Stimulated activated CD4-positive, alpha-beta T cell treated with anti-CD3 and anti-CD28 coated beads, Interleukin-1b, Interleukin-23, amount 100 ng/mL, for 48 hours (primary cell): ENCODE data around the gene PIP4P1.

Experiments
- DNase-seq: peaks from one replicate; pipeline ENCODE4 v3.0.0-alpha.2; 2020

PIP4P1 gene

DNA sequence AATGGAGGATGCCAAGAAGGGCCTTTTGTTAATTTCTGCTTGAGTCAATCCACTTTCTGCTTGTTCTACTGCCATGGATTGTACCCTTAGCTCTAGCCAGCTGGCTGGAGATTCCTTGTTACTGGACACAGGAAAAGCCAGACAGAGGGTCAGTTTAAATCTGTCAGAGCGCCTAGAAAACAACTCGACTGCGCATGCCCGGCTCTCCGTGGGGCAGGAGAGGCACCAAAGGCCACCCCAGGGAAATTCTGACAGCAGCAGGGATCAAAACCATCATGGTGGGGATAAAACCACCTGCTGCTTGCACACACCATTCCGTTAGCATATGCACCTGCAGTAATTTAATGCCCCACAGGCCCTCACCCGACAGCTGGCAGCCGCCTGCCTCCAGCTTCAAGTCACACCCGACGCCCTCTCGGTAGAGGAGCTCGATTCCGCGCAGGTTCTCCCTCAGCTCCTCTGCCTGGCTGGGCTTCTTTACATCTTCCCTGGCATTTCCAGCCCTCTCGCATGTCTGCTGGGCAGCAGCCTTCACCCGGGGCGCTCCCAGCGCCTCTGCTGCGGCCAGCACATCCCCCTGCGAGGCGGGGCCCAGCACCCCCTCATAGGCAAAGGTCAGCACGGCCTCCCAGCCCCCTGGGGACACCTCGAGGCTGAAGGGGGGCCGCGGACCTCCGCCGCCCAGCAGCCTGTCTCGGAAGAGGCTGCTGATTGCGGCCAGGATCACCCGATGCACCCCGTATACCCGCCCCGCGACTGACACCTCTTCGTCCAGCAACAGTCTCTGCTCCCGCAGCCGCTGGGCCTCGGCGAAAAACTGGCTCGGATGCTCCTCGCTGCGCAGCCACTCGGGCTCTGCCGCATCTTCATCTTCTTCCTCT, 26.3 kb downstream of the PIP4P1 start:
- DNase-seq, result no peak

DNA sequence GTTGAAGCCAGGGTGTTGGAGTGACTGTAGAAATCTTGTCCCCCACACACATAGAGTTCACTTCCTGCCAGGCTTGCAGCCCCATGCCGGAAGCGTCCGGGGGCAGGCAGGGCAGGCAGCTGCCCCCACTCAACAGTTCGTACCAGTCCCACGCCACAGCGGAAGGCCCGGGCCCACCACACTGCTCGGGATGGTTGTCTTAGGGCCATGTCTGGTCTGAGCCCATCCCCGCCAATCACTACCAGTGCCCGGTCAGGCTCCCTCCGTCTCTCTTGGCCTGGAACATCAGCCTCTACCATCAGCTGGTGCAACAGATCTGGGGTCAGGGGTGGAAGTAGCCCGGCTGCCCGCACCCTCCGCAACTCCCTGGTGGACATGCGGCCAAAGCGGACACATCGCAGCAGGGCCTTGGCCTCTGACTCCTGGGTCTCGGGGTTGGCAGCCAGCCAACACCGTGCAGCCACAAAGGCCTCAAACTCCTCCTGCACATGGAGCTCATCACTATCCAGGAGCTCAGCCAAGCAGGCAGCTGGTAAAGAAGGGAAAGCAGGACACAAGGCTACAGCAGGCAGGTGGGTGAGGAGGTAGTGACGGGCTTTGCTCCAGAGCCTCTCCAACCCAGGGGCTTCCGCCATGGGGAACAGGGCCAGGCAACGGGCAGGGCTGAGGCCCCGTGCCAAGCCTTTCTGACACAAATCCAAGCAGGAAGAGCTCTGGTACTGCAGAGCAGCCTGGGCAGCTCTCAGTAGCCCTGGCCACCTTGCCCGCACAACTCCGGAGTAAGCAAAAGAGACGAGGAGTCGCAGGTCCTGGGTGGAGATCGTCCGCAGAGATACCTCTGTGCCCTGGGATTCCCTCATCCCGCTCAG, 31.2 kb downstream of the PIP4P1 start:
- DNase-seq, result no peak

DNA sequence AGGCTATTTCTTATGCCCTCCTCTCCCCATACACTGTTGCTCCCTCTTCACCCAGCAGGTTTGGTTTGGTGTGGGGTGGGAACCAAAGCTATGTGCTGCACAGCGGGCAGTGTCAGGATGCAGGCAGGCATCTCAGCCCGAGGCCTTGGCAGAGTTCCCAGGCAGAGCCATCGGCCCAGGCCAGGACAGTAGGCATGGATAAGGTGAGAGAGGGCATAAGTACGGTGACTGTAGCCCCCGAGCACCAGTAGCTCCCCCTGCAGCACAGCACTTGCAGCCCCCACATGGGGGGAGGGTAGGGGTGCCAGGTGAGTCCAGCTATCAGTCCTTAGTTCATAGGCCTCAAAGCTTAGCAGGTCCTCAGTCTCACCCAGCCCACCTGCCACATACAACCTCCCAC, 32.4 kb downstream of the PIP4P1 start:
- DNase-seq, result no peak

DNA sequence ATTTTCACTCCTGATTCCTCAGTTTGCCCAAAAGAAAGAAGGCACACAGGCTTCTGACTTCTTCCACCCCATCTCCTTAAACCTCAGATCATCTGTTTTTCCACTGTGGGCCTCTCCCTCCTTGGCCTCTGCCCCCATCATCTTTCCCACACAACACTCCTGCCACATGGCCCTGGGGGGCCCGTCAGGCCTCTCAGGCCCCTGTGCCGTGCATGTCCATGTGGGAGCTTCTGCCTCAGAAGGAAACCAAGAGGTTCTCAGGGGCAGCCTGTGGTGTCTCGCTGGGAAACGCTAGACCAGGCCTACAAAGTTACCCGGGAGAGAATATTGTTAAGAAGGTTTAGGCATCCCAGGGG, 33.2 kb downstream of the PIP4P1 start:
- no peak for DNase-seq

DNA sequence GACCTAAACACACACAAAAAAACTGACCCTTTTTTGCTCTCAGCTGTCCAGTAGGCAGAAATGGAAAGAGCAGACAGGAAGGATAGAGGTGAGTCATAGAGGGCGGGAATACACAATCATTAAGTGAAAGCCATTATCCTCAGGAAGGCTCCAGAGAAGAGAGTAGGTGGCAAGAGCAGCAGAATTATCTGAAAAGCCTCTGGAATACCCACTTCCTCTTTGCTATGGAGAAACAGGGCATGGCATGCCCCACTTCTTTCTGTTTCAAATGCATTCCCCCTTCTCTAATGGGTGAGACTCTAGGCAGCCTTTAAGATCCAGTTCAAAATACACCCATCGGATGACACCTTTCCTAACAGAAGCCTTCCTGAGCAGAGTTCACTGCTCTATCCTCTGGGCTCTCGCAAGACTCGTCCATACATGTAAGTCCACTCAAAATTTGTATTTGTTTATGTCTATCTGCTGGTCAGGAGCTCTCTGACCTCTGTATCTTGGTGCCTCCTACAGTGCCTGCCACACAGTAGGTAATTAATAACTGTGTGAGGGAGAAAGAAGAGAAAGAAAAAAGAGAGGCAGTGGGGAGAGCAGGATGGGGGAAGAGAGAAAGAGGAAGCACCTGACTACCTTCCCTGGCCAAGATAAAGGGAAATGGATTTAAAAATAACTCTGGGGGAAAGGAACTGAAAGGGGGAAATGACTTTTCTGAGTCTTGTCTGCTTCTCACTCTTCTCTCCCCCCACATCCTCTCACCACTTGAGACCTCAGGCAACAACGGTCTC, 33.8 kb downstream of the PIP4P1 start:
- no peak for DNase-seq

DNA sequence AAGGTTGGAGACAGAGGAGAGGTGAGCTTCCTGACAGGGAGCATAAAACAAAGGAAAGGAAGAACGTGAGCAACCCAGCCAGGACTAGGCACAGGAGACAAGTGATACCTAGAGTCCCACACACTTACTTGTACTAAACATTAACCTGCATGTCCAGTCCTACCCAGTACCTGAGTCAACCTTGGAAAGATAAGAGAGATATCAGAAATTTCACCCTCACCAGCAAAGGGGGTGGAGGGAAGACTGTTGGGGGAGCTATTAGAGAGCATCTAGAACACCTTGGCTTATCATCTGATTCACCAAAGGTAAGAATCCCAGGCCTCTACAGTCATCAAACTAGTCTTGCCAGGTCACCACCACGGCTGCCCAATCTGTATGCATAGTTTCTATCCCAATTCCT, 36.4 kb downstream of the PIP4P1 start:
- no peak for DNase-seq

DNA sequence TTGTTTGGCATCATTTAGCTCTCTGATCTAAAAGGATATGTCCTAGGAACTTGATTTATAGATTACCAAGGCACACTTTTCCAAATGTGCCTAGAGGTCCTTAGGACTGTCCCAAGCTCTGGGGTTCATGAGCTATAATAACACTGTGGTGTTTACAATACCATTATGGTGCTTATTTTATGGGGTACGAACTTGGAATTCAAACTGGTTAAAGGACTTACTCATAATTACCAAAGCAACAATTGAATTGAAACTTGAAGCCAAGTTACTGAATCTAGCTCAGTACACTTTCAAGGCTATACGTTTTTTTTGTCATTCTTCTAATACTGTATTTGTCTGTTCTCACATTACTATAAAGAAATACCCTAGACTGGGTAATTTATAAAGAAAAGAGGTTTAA, 38.3 kb downstream of the PIP4P1 start:
- no peak for DNase-seq

DNA sequence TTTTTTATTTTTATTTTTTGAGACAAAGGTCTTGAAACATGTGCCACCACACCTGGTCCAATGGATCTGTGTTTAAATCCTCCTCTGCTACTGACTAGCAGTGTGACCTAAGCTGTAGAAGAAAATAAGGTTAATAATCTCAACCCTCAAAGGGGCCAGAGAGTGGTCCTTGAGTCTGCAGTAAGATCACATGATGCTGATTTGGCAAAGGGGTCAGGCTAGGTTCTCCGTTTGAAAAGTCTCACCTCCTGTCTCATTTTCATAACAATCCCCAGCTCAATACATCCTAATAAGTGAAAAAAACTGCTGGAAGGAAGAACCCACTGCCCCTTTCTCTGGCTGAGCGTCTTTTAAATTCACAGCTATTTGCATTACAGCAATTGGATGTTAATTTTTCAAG, 40.0 kb downstream of the PIP4P1 start:
- no peak for DNase-seq

DNA sequence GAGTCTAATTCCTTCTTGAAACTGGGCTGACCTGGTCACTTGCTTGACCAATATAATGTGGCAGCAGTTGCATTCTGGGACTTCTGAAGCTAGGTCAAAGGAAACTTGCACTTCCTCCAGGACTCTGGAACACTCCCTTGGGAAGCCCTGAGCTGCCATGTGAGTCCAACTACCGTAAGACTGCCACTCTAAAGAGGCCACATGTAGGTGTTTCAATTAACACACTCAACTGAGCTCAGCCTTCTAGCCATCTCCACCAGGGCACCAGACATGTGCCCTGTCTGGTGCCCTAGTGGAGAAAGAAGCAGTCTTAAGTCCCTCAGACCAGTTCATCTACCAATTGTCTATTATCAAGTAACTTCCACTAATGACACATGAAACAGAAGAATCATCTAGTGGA, 41.8 kb downstream of the PIP4P1 start:
- DNase-seq, result no peak

DNA sequence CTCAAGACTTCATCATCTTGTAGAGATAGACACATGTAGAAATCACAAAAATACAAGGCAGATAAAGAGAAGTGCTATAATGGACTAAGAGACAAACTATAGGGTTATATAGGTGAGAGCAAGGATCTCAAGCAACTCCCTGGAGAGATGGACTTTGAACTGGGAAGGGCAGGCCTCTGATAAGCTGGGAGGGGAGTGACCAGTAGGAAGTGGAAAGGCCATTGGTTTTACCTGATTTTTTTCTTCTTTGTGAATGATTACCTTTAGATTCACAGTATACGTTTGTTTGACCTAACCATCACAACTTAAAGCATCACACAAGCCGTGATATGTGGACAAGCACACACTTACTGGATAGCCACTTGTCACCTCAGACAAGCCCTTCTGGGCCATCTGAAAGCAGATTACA, 42.7 kb downstream of the PIP4P1 start:
- no peak for DNase-seq

DNA sequence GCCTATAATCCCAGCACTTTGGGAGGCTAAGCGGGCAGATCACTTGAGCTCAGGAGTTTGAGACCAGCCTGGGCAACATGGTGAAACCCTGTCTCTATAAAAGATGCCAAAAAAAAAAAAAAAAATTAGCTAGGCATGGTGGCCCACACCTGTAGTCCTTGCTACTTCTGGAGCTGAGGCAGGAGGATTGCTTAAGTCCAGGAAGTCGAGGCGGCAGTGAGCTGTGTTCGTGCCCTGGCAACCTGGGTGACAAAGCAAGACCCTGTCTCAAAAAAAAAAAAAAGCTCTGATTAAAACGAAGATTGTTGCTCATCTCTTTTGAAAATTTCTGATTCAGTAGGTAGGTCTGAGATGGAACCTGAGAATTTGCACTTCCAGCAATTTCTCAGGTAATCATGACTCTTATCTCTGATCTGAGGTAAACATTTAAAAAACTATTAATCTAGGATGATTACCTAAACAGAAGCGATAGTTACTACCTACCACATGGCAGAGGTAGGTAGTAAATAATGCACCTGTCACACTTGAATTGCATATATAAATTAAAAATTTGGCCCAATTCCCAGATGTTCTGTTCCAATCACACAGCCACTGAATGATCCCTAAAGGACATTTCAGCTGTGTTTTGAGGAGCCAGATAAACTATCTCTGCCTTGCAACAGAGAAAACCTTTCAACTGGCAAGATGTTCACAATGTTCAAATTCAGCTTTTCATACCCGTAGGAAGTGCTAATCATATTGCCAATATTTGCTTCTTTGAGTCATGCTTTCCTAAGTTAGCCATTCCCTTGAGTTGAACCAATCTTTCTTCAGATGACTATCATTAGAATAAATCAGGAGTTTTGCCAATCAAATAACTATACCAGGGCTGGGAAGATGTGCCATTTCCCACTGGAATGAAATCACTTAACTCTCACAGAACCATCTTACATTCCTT, 43.7 kb downstream of the PIP4P1 start:
- DNase-seq, result no peak

DNA sequence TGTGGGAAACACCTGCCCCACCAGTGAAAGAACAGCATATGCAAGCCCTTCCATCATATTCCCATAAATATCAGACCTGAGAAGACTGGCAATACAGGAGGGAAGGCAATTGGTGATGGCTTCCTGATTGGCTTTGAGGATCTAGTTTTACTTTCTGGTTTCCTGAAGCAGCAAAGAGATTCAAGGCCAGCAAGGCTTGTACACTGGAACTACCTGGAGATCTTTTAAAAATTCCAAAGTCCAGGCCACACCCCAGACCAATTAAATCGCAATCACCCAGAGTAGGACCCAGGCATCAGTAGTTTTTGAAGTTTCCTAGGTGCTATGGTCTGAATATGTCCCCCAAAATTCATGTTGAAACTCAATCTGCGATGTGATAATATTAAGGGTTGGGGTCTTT, 45.0 kb downstream of the PIP4P1 start:
- no peak for DNase-seq

DNA sequence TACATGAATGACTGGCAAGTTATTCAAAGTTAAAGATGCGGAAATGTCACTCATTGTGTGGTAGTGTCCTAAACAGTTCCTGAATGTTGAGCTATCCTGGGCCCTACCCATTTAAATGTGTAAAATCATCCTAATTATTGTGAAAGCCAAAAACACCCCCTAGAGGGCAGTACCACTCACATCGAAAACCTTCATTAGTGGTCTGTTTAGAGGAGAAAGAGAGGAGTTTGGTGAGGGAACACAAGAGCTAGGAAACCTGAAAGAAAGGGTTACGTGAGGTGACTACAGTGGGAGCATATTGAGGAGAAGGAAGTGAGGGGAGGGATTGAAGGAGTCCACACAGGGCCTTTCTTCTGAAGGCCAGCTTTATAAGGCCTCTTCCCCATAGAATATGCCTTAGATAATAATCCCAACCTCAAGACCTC, 45.4 kb downstream of the PIP4P1 start:
- peak; percentile 10 for DNase-seq

DNA sequence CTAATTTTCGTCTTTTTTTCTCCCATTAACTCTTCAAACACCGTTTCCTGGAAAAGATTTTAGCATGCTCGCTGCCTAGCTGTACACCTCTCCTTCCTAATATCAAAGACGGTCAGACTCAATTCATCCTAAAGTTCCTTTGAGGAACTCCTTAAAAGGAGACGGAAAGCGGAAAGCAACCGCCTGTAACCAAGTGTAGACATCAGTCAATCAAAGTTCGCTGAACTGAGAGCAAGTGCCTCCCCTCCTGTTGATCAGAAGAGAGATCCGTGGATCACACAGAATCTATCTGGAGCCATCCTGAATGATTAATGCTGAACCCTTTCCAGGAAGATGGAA, 47.5 kb downstream of the PIP4P1 start:
- DNase-seq, result no peak

DNA sequence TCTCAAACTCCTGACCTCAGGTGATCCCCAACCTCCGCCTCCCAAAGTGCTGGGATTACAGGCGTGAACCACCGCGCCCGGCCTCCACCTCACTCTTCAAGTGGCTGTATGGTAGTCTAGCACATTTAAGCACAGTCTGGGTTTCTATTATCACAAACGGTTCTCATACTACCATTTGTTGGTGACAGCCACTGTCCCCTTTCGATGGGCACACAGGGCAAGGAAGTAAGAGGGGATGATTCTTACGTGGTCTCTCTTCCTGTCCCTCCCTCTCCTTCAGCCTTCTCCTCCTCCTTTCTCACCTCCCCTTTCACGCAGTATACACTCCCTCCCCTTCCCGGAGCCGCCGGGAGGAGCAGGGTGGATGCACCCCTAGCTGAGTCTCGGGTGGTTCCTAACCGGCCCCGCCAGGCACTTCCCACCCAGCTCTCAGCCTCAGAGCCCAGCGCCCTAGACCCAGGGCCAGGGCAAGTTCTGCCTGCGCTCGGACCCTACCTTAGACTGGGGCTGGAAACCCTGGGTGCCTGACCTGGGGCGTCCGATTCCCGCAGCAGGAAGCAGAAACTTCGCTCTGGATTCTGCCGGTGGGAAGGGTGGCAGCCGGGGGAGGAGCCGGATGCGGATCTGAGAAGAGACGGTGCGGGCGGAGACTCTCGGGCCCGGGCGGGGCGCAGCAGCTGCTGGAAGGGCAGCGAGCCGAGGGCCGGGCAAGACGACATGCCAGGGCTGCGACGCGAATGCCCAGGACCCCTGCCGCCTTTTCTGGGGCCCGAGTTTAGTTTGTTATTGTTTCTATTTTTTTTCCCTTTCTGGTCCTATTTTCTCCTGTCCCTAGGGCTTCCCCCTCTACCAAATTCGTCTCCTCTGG, 48.1 kb downstream of the PIP4P1 start, which contains the start of gene TEP1:
Gene TEP1 (minus strand): TSS at position 626 of the 868 bp plus-strand sequence. CDS start 5,062 bp downstream, outside the sequence.
- peak; percentile 74 for DNase-seq

DNA sequence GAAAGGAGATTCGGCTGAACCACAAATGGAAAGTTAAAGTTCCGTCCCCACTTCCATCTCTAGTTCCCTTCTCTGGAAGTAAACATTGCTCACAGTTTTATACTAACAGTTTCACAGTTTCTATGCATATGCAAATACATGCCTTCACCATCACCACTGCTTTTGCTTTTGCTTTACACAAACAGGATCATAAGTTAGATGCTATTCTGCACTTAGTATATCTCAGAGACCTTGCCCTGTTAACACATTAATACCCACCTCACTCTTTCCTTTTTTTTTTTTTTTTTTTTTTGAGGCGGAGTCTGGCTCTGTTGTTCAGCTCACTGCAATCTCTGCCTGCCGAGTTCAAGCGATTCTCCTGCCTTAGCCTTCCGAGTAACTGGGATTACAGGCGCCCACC, 48.8 kb downstream of the PIP4P1 start:
- no peak for DNase-seq

DNA sequence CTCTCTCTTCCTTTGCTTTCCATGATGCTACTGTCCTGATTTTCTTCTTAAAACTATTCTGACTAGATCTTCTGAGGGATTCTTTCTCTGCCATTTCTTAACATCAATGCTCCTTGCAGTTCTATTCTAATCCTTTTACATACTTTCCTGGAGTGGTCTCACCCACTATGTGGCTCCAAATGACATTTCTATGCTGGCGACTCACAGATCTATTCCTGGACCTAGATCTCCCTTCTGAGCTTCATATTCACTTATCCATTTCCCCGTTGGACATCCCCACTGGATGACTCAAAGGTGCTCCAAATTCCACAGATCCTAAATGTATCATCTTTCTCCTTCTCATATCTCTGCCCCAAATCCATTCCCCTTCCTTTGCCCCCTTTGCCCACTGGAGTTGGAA, 52.0 kb downstream of the PIP4P1 start:
- no peak for DNase-seq
